ENCODE data around the gene CGB1.
A peak's percentile ranks its signal among the peaks of the same experiment; 100 is the strongest.

CGB1 gene

GRCh38 chr19:49004964-49005614, 31.6 kb downstream of the CGB1 start:
- H3K4me1 ChIP-seq (ENCODE audit: insufficient read depth, low read length): no peaks in the 10 kb centered on the region
- H3K27me3 ChIP-seq (ENCODE audit: control insufficient read depth in 1 of 2, insufficient read depth in 2 of 2, low read length in 2 of 2): no peaks in the 10 kb centered on the region
- no peak overlapping the region for H3K4me3 ChIP-seq (ENCODE audit: low read depth in 1 of 2, low read length in 2 of 2)
- H3K36me3 ChIP-seq (ENCODE audit: insufficient read depth, low read length): peaks cover 30% of the 10 kb centered on the region
- H3K9me3 ChIP-seq (ENCODE audit: low read length): no peaks in the 10 kb centered on the region
- H3K9ac ChIP-seq (ENCODE audit: low read length): no peak overlapping the region
- no peak overlapping the region for H3K27ac ChIP-seq (ENCODE audit: low read depth, low read length)

- Histone ChIP-seq H3K27me3 (ENCODE audit: control insufficient read depth in 1 of 2, insufficient read depth in 2 of 2, low read length in 2 of 2) (no peaks in the 10 kb centered on the region), H3K27ac (ENCODE audit: low read depth, low read length) (no peak overlapping the region), H3K9ac (ENCODE audit: low read length) (no peak overlapping the region), H3K36me3 (ENCODE audit: insufficient read depth, low read length) (peaks cover 24% of the 10 kb centered on the region), H3K4me1 (ENCODE audit: insufficient read depth, low read length) (no peaks in the 10 kb centered on the region), H3K4me3 (ENCODE audit: low read depth in 1 of 2, low read length in 2 of 2) (no peak overlapping the region), H3K9me3 (ENCODE audit: low read length) (no peaks in the 10 kb centered on the region)
Measured at GRCh38 chr19:49004133-49004532, 32.6 kb downstream of the CGB1 start.

- peaks cover 1% of the 10 kb centered on the region for H3K4me1 ChIP-seq (ENCODE audit: insufficient read depth, low read length)
- no peaks in the 10 kb centered on the region for H3K9me3 ChIP-seq (ENCODE audit: low read length)
- peaks cover 7% of the 10 kb centered on the region for H3K36me3 ChIP-seq (ENCODE audit: insufficient read depth, low read length)
- no peak overlapping the region for H3K9ac ChIP-seq (ENCODE audit: low read length)
- no peaks in the 10 kb centered on the region for H3K27me3 ChIP-seq (ENCODE audit: control insufficient read depth in 1 of 2, insufficient read depth in 2 of 2, low read length in 2 of 2)
- H3K4me3 ChIP-seq (ENCODE audit: low read depth in 1 of 2, low read length in 2 of 2): no peak overlapping the region
- H3K27ac ChIP-seq (ENCODE audit: low read depth, low read length): no peak overlapping the region
Measured at GRCh38 chr19:48999481-49000325, 37.0 kb downstream of the CGB1 start.

GRCh38 chr19:48997972-48998371, 38.7 kb downstream of the CGB1 start:
- H3K4me3 ChIP-seq (ENCODE audit: low read depth in 1 of 2, low read length in 2 of 2): no peak overlapping the region

GRCh38 chr19:48994035-48994386, 42.7 kb downstream of the CGB1 start:
- peaks cover 28% of the 10 kb centered on the region for H3K4me1 ChIP-seq (ENCODE audit: insufficient read depth, low read length)
- H3K36me3 ChIP-seq (ENCODE audit: insufficient read depth, low read length): no peaks in the 10 kb centered on the region
- no peaks in the 10 kb centered on the region for H3K9me3 ChIP-seq (ENCODE audit: low read length)
- H3K9ac ChIP-seq (ENCODE audit: low read length): peak overlapping the region; percentile 68
- no peaks in the 10 kb centered on the region for H3K27me3 ChIP-seq (ENCODE audit: control insufficient read depth in 1 of 2, insufficient read depth in 2 of 2, low read length in 2 of 2)
- H3K27ac ChIP-seq (ENCODE audit: low read depth, low read length): peak overlapping the region; percentile 97
- peak overlapping the region; percentile 65 to 98 for H3K4me3 ChIP-seq (ENCODE audit: low read depth in 1 of 2, low read length in 2 of 2)

More at GRCh38 chr19:48997972-48998371, 38.7 kb downstream of the CGB1 start:
- H3K36me3 ChIP-seq (ENCODE audit: insufficient read depth, low read length): no peaks in the 10 kb centered on the region
- H3K27me3 ChIP-seq (ENCODE audit: control insufficient read depth in 1 of 2, insufficient read depth in 2 of 2, low read length in 2 of 2): no peaks in the 10 kb centered on the region
- no peaks in the 10 kb centered on the region for H3K9me3 ChIP-seq (ENCODE audit: low read length)
- no peak overlapping the region for H3K9ac ChIP-seq (ENCODE audit: low read length)
- H3K4me1 ChIP-seq (ENCODE audit: insufficient read depth, low read length): peaks cover 8% of the 10 kb centered on the region
- no peak overlapping the region for H3K27ac ChIP-seq (ENCODE audit: low read depth, low read length)

- peaks cover 6% of the 10 kb centered on the region for H3K36me3 ChIP-seq (ENCODE audit: insufficient read depth, low read length)
- peak within 1 kb of the TSS; percentile 87 to 98 for H3K4me3 ChIP-seq (ENCODE audit: low read depth in 1 of 2, low read length in 2 of 2)
- H3K27ac ChIP-seq (ENCODE audit: low read depth, low read length): peak within 1 kb of the TSS; percentile 97
- peaks cover 28% of the 10 kb centered on the region for H3K4me1 ChIP-seq (ENCODE audit: insufficient read depth, low read length)
- H3K9me3 ChIP-seq (ENCODE audit: low read length): no peaks in the 10 kb centered on the region
- peak within 1 kb of the TSS; percentile 95 for H3K9ac ChIP-seq (ENCODE audit: low read length)
- no peaks in the 10 kb centered on the region for H3K27me3 ChIP-seq (ENCODE audit: control insufficient read depth in 1 of 2, insufficient read depth in 2 of 2, low read length in 2 of 2)
Measured at GRCh38 chr19:48993175-48994034, 43.3 kb downstream of the CGB1 start, which contains the start of the genes GYS1 and RUVBL2. Gene GYS1 (minus strand): TSS chr19:48993309. CDS start chr19:48993112, 197 bp downstream. Gene RUVBL2 (plus strand): TSS chr19:48993887. CDS start chr19:48993912, 25 bp downstream.

- Histone ChIP-seq H3K27ac (ENCODE audit: low read depth, low read length) (peak overlapping the region; percentile 97), H3K9ac (ENCODE audit: low read length) (peak overlapping the region; percentile 95), H3K4me3 (ENCODE audit: low read depth in 1 of 2, low read length in 2 of 2) (peak overlapping the region; percentile 87 to 98), H3K36me3 (ENCODE audit: insufficient read depth, low read length) (peaks cover 11% of the 10 kb centered on the region), H3K4me1 (ENCODE audit: insufficient read depth, low read length) (peaks cover 28% of the 10 kb centered on the region), H3K27me3 (ENCODE audit: control insufficient read depth in 1 of 2, insufficient read depth in 2 of 2, low read length in 2 of 2) (no peaks in the 10 kb centered on the region), H3K9me3 (ENCODE audit: low read length) (no peaks in the 10 kb centered on the region)
Measured at GRCh38 chr19:48992581-48993174, 44.0 kb downstream of the CGB1 start.

GRCh38 chr19:48991873-48992580, 44.7 kb downstream of the CGB1 start:
- Histone ChIP-seq H3K9me3 (ENCODE audit: low read length) (no peaks in the 10 kb centered on the region), H3K9ac (ENCODE audit: low read length) (peak overlapping the region; percentile 95), H3K4me3 (ENCODE audit: low read depth in 1 of 2, low read length in 2 of 2) (peak overlapping the region; percentile 87 to 98), H3K27me3 (ENCODE audit: control insufficient read depth in 1 of 2, insufficient read depth in 2 of 2, low read length in 2 of 2) (no peaks in the 10 kb centered on the region), H3K27ac (ENCODE audit: low read depth, low read length) (peak overlapping the region; percentile 97), H3K36me3 (ENCODE audit: insufficient read depth, low read length) (peaks cover 11% of the 10 kb centered on the region), H3K4me1 (ENCODE audit: insufficient read depth, low read length) (peaks cover 28% of the 10 kb centered on the region)

GRCh38 chr19:48991011-48991609, 45.6 kb downstream of the CGB1 start:
- H3K4me1 ChIP-seq (ENCODE audit: insufficient read depth, low read length): peaks cover 28% of the 10 kb centered on the region
- no peak overlapping the region for H3K4me3 ChIP-seq (ENCODE audit: low read depth in 1 of 2, low read length in 2 of 2)
- no peak overlapping the region for H3K9ac ChIP-seq (ENCODE audit: low read length)
- no peaks in the 10 kb centered on the region for H3K27me3 ChIP-seq (ENCODE audit: control insufficient read depth in 1 of 2, insufficient read depth in 2 of 2, low read length in 2 of 2)
- no peaks in the 10 kb centered on the region for H3K9me3 ChIP-seq (ENCODE audit: low read length)
- peaks cover 11% of the 10 kb centered on the region for H3K36me3 ChIP-seq (ENCODE audit: insufficient read depth, low read length)
- H3K27ac ChIP-seq (ENCODE audit: low read depth, low read length): peak overlapping the region; percentile 97

GRCh38 chr19:48990400-48990799, 46.3 kb downstream of the CGB1 start:
- Histone ChIP-seq H3K9ac (ENCODE audit: low read length) (no peak overlapping the region), H3K4me3 (ENCODE audit: low read depth in 1 of 2, low read length in 2 of 2) (no peak overlapping the region), H3K27me3 (ENCODE audit: control insufficient read depth in 1 of 2, insufficient read depth in 2 of 2, low read length in 2 of 2) (no peaks in the 10 kb centered on the region), H3K27ac (ENCODE audit: low read depth, low read length) (no peak overlapping the region), H3K36me3 (ENCODE audit: insufficient read depth, low read length) (peaks cover 12% of the 10 kb centered on the region), H3K9me3 (ENCODE audit: low read length) (no peaks in the 10 kb centered on the region), H3K4me1 (ENCODE audit: insufficient read depth, low read length) (peaks cover 28% of the 10 kb centered on the region)
